NT2/D1 (cell line): ENCODE measurements around the gene SEPTIN7.

Source experiments
- DNase-seq: peaks from one replicate; pipeline ENCODE4 v3.0.0-alpha.2; 2011; ENCODE audit warnings: low read depth, low spot score
- H3K27me3 ChIP-seq: 2 replicates; pipeline ENCODE4 v1.6.0; 2011; ENCODE audit warnings: mild to moderate bottlenecking; ENCODE audit not compliant: insufficient read length, insufficient read depth
- H3K36me3 ChIP-seq: 2 replicates; pipeline ENCODE4 v1.6.1; 2011; ENCODE audit warnings: mild to moderate bottlenecking, low read length, mixed read lengths; ENCODE audit not compliant: insufficient read depth, insufficient read length
- H3K4me1 ChIP-seq: 2 replicates; pipeline ENCODE4 v1.5.1; 2011; ENCODE audit not compliant: insufficient read depth, insufficient read length
- H3K4me3 ChIP-seq: 2 replicates; pipeline ENCODE4 v1.5.1; 2011; ENCODE audit warnings: low read depth; ENCODE audit not compliant: insufficient read length
- H3K9ac ChIP-seq: 2 replicates; pipeline ENCODE4 v1.6.0; 2011; ENCODE audit warnings: low read depth; ENCODE audit not compliant: insufficient read length
- H3K9me3 ChIP-seq: 2 replicates; pipeline ENCODE4 v1.5.1; 2011; ENCODE audit warnings: mild to moderate bottlenecking, low read length; ENCODE audit not compliant: insufficient read depth
- SUZ12 ChIP-seq: IDR thresholded peaks from 2 replicates; pipeline ENCODE4 v1.6.1; 2011; ENCODE audit not compliant: insufficient read length, insufficient read depth; ENCODE audit errors: extremely low read depth
- YY1 ChIP-seq: IDR thresholded peaks from 2 replicates; pipeline ENCODE4 v1.6.1; 2011; ENCODE audit not compliant: insufficient read length, insufficient read depth
- ZNF274 ChIP-seq: IDR thresholded peaks from 2 replicates; pipeline ENCODE4 v1.6.1; 2011; ENCODE audit warnings: mild to moderate bottlenecking, low read depth, low read length

SEPTIN7 gene

GRCh38 chr7:35819954-35820703, 19.3 kb downstream of the SEPTIN7 start:
- no peaks in the 10 kb centered on the region for H3K4me1 ChIP-seq
- H3K27me3 ChIP-seq: no peaks in the 10 kb centered on the region
- TF ChIP-seq YY1 (no peak), ZNF274 (no peak), SUZ12 (no peak)
- no peak for DNase-seq
- no peak overlapping the region for H3K9ac ChIP-seq
- no peaks in the 10 kb centered on the region for H3K36me3 ChIP-seq
- H3K4me3 ChIP-seq: no peak overlapping the region
- H3K9me3 ChIP-seq: no peaks in the 10 kb centered on the region; the same call in 1 of the 2 replicates

- no peaks in the 10 kb centered on the region for H3K4me1 ChIP-seq
- no peaks in the 10 kb centered on the region for H3K9me3 ChIP-seq
- no peaks in the 10 kb centered on the region for H3K36me3 ChIP-seq
- H3K9ac ChIP-seq: no peak overlapping the region
- TF ChIP-seq YY1 (no peak), SUZ12 (no peak), ZNF274 (no peak)
- no peak for DNase-seq
- H3K27me3 ChIP-seq: no peaks in the 10 kb centered on the region
- no peak overlapping the region for H3K4me3 ChIP-seq
Measured at GRCh38 chr7:35820858-35821257, 20.0 kb downstream of the SEPTIN7 start.

- DNase-seq: no peak
- Histone ChIP-seq H3K4me3 (no peak overlapping the region), H3K9ac (no peak overlapping the region), H3K27me3 (no peaks in the 10 kb centered on the region), H3K36me3 (no peaks in the 10 kb centered on the region), H3K4me1 (no peaks in the 10 kb centered on the region), H3K9me3 (no peaks in the 10 kb centered on the region)
- TF ChIP-seq YY1: no peak
- no peak for TF ChIP-seq SUZ12
- no peak for TF ChIP-seq ZNF274
Measured at GRCh38 chr7:35823440-35823839, 22.6 kb downstream of the SEPTIN7 start.

GRCh38 chr7:35825974-35826373, 25.1 kb downstream of the SEPTIN7 start:
- no peaks in the 10 kb centered on the region for H3K27me3 ChIP-seq

GRCh38 chr7:35826751-35827150, 25.9 kb downstream of the SEPTIN7 start:
- TF ChIP-seq ZNF274: no peak
- TF ChIP-seq SUZ12: no peak
- no peak for TF ChIP-seq YY1
- Histone ChIP-seq H3K9me3 (no peaks in the 10 kb centered on the region), H3K4me1 (no peaks in the 10 kb centered on the region), H3K27me3 (no peaks in the 10 kb centered on the region), H3K4me3 (no peak overlapping the region), H3K36me3 (no peaks in the 10 kb centered on the region), H3K9ac (no peak overlapping the region)
- no peak for DNase-seq

More at GRCh38 chr7:35825974-35826373, 25.1 kb downstream of the SEPTIN7 start:
- no peak overlapping the region for H3K4me3 ChIP-seq
- H3K9me3 ChIP-seq: no peaks in the 10 kb centered on the region
- DNase-seq: no peak
- H3K9ac ChIP-seq: no peak overlapping the region
- no peaks in the 10 kb centered on the region for H3K36me3 ChIP-seq
- TF ChIP-seq YY1 (no peak), ZNF274 (no peak), SUZ12 (no peak)
- H3K4me1 ChIP-seq: no peaks in the 10 kb centered on the region

- no peaks in the 10 kb centered on the region for H3K27me3 ChIP-seq
- DNase-seq: no peak
- no peaks in the 10 kb centered on the region for H3K4me1 ChIP-seq
- no peaks in the 10 kb centered on the region for H3K9me3 ChIP-seq
- no peak overlapping the region for H3K4me3 ChIP-seq
- no peak for TF ChIP-seq SUZ12
- no peak for TF ChIP-seq ZNF274
- TF ChIP-seq YY1: no peak
- peaks cover 17% of the 10 kb centered on the region for H3K36me3 ChIP-seq
- H3K9ac ChIP-seq: no peak overlapping the region
Measured at GRCh38 chr7:35828817-35829216, 28.0 kb downstream of the SEPTIN7 start.

GRCh38 chr7:35831208-35831607, 30.4 kb downstream of the SEPTIN7 start:
- H3K9ac ChIP-seq: no peak overlapping the region
- H3K4me1 ChIP-seq: no peaks in the 10 kb centered on the region
- DNase-seq: no peak
- no peak for TF ChIP-seq ZNF274
- TF ChIP-seq YY1: no peak
- H3K9me3 ChIP-seq: no peaks in the 10 kb centered on the region
- no peaks in the 10 kb centered on the region for H3K27me3 ChIP-seq
- no peak overlapping the region for H3K4me3 ChIP-seq
- H3K36me3 ChIP-seq: peaks cover 35% of the 10 kb centered on the region
